ENCODE measurements around the gene LRBA.
"Not testable (repeated sequence)": the region's sequence is repeated elsewhere in the genome, so short reads cannot be mapped to it uniquely, and the experiment has no call there.

Gene LRBA

GRCh38 chr4:150942539-150942938, 72.5 kb downstream of the LRBA start:
- DNase-seq, result no peak

GRCh38 chr4:150940123-150940522, 75.0 kb downstream of the LRBA start:
- no peak for DNase-seq

GRCh38 chr4:150939530-150939929, 75.6 kb downstream of the LRBA start:
- no peak for DNase-seq

- no peak for DNase-seq
Measured at GRCh38 chr4:150938873-150939499, 76.1 kb downstream of the LRBA start.

- no peak for DNase-seq
Measured at GRCh38 chr4:150938417-150938816, 76.7 kb downstream of the LRBA start.

- DNase-seq, result no peak
Measured at GRCh38 chr4:150934022-150934421, 81.1 kb downstream of the LRBA start.

- no peak for DNase-seq
Measured at GRCh38 chr4:150931796-150932195, 83.3 kb downstream of the LRBA start.

GRCh38 chr4:150931005-150931404, 84.1 kb downstream of the LRBA start:
- DNase-seq, result no peak

- no peak for DNase-seq
Measured at GRCh38 chr4:150923945-150924344, 91.1 kb downstream of the LRBA start.

- not testable (repeated sequence) for DNase-seq
Measured at GRCh38 chr4:150921486-150921885, 93.6 kb downstream of the LRBA start.

GRCh38 chr4:150918562-150918961, 96.5 kb downstream of the LRBA start:
- not testable (repeated sequence) for DNase-seq

- no peak for DNase-seq
Measured at GRCh38 chr4:150911326-150911725, 103.8 kb downstream of the LRBA start.

GRCh38 chr4:150909116-150909515, 106.0 kb downstream of the LRBA start:
- no peak for DNase-seq

GRCh38 chr4:150906987-150907633, 108.0 kb downstream of the LRBA start:
- no peak for DNase-seq

GRCh38 chr4:150904671-150905070, 110.4 kb downstream of the LRBA start:
- no peak for DNase-seq

GRCh38 chr4:150903603-150904002, 111.5 kb downstream of the LRBA start:
- no peak for DNase-seq

GRCh38 chr4:150896497-150896896, 118.6 kb downstream of the LRBA start:
- DNase-seq, result no peak

GRCh38 chr4:150890246-150890645, 124.8 kb downstream of the LRBA start:
- DNase-seq, result no peak

- DNase-seq, result no peak
Measured at GRCh38 chr4:150889306-150889705, 125.8 kb downstream of the LRBA start.

GRCh38 chr4:150888625-150889024, 126.5 kb downstream of the LRBA start:
- no peak for DNase-seq

- no peak for DNase-seq
Measured at GRCh38 chr4:150888217-150888616, 126.9 kb downstream of the LRBA start.

- no peak for DNase-seq
Measured at GRCh38 chr4:150886597-150886996, 128.5 kb downstream of the LRBA start.

- DNase-seq, result no peak
Measured at GRCh38 chr4:150884625-150885024, 130.5 kb downstream of the LRBA start.

GRCh38 chr4:150875367-150875766, 139.7 kb downstream of the LRBA start:
- DNase-seq, result no peak
